ENCODE results near the gene CHEK2.
"Not testable (repeated sequence)": the region's sequence is repeated elsewhere in the genome, so short reads cannot be mapped to it uniquely, and the experiment has no call there.

The CHEK2 gene

DNA sequence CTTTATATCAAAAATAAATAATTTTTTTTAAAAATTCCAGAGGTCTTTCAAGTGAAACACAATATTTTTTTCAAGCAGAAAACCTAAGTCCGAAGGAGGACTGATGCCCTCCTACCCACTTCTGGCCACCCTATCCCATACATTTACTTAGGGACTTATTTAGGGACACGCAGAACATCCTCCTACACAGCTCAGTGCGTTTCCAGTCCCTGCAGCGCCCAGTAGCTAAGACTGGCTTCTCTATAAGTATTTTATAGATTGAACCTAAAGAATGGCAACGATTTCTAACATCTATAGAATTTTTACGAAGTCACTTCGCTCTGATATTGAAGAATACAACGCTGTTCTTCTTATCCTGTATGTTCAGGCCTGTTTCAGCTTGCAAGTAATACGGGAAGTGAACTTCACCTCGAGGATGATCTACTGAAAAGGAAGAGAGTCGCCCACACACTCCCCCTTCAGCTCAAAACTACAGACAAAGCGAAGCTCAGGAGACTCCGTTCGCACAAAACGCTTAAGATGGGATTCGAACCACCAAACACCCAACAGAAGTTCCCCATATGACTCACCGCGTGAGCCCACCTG is 328 bp downstream of the CHEK2 start:
- no peak for DNase-seq

DNA sequence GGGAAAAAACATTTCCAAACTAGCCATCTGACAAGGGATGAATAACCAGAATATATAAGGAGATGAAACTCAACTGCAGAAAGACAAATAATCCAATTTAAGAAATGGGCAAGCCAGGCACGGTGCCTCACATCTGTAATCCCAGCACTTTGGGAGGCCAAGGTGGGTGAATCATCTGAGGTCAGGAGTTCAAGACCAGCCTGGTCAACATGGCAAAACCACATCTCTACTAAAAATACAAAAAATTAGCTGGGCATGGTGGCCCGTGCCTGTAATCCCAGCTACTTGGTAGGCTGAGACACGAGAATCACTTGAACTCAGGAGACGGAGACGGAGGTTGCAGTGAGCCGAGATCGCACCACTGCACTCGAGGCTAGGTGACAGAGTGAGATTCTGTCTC is 2.7 kb downstream of the CHEK2 start:
- DNase-seq = not testable (repeated sequence)

DNA sequence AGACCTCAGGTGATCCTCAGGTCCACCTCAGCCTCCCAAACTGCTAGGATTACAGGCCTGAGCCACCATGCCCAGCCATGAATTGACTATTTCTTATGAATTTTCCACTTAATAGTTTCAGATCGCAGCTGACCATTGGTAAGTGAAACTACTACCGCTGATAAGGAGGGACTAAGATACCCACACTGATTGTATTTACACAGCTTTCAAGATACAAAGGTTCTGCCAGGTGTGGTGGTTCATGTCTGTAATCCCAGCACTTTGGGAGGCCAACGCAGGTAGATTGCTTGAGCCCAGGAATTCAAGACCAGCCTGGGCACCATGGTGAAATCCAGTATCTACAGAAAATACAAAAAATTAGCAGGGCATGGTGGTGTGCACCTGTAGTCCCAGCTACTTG is 3.9 kb downstream of the CHEK2 start:
- DNase-seq = no peak

DNA sequence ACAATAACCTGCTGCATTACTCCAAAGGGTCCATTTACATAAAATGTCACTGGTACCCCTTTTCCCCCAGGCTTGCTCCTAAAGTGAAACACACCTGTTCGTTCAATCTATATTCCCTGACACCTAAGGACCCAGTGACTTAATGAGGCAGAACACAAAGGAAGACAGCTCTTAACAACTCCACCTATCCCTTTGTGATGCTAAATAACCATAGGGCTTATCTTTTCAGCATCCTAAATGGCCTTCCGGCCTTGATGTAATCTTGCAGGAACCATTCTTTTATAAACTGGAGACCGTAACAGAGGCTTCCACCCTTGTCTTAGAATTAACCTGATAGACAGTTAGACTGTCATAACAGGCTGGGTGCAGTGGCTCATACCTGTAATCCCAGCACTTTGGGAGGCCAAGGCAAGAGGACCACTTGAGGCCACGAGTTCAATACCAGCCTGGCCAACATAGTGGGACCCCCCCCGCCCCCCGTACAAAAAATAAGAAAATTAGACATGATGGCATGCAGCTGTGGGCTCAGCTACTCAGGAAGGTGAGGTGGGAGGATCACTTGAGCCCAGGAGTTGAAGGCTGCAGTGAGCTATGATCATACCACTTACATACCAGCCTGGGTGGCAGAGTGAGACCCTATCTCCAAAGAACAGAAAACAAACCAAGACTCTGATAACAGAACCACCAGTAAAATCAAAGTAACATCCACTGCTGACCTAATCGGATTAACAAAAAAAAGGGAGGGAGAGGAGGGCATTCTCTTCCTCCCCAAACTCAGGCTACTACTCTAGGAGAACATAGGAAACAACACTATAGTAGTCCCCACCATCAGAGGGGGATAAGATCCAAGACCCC is 5.1 kb downstream of the CHEK2 start:
- DNase-seq = no peak

DNA sequence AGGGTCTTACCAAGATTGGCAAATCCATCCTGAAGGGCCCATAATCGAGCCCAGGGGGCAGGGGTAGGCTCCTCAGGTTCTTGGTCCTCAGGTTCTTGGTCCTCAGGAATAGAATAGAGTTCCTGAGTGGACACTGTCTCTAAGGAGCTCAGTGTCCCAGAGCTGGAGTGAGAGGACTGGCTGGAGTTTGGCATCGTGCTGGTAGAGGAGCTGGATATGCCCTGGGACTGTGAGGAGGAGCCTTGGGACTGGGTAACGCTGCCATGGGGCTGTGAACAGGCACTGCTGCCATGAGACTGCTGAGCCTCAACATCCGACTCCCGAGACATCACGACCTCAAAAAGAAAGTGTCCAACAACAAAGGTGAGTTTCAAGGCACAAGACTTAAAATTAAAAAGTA is 7.2 kb downstream of the CHEK2 start:
- no peak for DNase-seq

DNA sequence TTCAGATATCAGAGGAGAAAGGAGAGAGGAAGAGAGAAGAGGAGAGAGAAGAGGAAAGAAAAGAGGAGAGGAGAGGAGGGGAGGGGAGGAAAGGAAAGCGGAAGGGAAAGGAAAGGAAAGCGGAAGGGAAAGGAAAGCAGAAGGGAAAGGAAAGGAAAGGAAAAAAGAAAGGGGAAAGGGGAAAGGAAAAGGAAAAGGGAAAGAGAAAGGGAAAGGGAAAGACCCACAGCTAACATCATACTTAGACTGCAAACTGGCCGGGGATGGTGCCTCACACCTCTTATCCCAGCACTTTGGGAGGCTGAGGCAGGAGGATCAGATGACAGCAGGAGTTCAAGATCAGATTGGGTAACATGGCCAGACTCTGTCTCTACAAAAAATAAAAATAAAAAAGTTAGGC is 11.4 kb downstream of the CHEK2 start:
- no peak for DNase-seq

DNA sequence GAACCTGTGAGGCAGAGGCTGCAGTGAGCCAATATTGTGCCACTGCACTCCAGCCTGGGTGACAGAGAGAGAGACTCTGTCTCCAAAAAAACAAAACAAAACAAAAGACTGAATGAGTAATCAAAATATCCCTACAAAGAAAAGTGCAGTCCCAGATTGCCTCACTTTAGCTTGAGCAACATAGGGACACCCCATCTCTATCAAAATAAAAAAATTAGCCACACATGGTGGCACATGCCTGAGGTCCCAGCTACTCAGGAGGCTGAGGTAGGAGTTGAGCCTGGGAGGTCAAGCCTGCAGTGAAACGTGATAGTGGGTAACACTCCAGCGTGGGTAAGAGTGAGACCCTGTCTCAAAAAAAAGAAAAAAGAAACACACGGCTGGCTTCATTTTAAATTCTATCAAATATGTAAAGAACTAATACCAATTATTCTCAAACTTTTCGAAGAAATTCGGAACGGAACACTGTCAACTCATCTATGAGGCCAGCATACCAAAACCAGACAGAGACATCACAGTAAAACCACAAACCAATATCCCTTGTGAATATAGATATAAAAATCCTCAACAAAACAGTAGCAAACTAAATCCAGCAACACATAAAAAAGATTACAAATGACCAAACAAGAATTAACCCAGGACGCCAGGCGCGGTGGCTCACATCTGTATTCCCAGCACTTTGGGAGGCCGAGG is 12.9 kb downstream of the CHEK2 start:
- no peak for DNase-seq

DNA sequence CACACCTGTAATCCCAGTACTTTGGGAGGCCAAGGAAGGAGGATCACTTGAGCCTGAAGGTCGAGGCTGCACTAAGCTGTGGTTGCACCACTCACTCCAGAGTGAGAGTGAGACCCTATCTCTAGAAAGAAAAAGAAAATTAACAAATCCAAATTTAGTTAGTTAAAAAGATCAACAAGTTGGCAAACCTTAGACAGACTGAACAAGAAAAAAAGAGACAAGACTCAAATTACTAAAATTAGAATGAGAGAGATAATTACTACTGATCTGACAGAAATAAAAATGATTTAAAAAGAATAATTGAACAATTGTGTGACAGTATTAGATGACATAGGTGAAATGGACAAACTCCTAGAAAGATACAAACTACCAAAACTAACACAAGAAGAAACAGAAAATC is 13.6 kb downstream of the CHEK2 start:
- no peak for DNase-seq

DNA sequence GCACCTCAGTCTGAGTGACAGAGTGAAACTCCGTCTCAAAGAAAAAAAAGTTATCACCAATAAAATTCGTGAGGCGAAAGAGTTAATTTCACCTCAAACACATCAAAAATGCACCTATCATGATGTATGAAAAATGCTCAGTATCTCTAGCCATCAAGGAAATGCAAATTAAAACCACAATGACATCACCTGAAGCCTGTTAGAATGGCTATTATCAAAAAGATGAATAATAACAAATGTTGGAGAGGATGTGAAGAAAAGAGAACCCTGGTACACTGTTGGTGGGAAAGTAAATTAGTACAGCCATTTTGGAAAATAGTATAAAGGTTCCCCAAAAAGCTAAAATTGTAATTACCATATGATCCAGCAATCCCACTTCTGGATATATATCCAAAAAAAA is 23.6 kb downstream of the CHEK2 start:
- DNase-seq = no peak

DNA sequence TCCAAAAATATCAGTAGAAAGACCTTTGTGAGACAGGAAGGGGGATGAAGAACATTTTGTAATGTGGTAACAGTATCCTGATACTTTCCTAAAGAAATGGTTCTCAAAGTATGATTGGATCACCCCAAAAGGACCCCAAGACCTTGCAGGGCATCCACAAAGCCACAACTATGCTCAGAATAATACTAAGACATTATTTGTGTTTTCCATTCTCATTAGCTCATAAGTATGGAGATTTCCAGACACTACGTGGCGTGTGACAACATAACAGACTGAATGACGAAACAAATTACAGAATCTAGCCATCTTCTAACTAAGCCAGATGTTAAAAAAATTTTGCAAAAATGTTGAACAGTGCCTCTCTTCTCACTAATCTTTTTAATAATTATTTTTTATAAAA is 24.9 kb downstream of the CHEK2 start:
- no peak for DNase-seq

DNA sequence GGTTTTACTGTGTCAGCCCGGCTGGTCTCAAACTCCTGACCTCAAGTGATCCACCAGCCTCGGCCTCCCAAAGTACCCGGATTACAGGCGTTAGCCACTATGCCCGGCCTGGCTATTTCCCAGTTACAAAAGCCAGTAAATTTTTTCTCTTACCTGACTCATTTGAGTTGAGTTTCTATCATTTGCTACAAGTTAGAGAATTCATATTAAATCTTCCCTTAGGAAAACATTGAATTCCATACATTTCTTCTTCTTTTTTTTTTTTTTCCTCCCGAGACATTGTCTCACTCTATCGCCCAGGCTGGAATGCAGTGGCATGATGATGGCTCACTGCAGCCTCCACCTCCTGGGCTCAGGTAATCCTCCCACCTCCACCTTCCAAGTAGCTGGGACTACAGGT is 26.0 kb downstream of the CHEK2 start:
- no peak for DNase-seq

DNA sequence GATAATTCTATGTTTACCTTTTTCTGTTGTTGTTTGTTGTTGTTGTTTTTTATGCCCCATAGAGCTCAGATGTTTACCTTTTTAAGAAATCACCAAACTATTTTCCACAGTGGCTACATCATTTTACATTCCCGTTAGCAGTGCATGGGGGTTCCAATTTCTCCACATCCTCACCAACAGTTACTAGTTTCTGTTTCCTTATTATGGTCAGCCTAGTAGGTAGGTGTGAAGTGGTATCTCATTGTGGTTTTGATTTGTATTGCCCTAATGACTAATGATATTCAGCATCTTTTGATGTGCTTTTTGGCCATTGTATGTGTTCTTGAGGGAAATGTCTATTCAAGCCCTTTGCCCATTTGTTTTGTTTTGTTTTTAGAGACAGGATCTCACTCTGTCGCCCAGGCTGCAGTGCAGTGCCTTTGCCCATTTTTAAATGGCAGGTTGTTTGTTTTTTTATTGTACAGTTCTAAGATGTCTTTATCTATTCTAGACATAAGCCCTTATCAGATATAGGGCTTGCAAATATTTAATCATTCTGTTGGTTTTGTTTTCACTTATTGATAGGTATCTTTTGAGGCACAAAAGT is 27.5 kb downstream of the CHEK2 start:
- DNase-seq = no peak

DNA sequence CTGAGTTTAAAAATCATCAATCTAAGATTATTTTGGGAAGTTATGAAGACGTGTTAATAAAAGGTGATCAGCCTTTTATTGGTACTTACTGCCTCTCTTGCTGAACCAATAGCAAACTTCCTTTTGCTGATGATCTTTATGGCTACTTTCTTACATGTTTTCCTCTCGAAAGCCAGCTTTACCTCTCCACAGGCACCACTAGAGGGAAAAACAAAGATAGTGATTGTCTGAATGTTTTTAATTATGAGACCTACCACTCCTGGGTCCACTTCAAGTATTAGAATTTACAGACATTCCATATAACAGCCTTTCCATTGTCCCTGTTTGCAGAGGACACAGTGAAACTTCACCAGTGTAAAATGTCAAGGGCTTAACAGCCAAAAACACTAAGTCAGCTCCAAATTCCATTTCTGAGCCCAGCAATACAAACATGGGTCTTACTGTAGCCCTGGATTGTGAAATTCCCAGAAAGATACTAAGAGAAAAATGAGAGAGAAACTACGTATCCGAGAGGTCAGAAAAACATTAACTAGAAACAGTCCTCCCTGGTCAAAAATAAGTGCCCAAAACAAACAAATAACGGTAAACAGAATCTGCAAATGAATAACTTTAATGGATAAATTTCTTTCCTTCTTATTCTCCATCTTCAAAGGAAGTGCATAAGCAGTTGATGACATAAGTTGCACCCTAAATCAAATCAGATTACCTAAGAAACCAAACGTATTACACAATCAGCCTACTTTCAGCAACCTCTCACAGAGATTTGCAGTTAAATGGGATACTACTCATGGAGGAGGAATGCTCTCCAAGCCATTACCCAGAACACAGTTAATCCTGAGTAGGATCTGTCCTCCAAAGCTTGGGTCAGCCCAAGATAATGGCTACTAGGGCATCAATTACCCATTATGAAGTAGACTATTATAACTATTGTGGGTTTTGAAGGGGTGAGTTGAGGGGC is 29.5 kb downstream of the CHEK2 start:
- DNase-seq = no peak

DNA sequence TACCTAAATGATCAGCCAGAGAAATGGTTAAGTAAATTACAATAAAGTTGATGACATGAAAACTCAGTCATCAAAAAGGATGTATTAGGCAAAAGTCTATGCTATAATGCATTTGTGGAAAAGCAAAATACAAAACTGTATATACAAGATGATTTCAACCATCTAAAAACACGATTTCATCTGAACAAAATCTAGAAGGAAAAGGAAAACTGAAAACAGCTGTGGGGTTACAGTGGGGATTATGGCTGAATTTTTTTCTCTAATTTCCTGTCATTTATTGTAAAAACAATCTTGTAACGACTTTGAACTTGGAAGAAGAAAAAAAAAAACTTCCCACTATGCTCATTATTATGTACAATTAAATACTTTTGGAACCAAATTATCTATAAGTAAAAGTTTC is 30.3 kb downstream of the CHEK2 start:
- DNase-seq = no peak

DNA sequence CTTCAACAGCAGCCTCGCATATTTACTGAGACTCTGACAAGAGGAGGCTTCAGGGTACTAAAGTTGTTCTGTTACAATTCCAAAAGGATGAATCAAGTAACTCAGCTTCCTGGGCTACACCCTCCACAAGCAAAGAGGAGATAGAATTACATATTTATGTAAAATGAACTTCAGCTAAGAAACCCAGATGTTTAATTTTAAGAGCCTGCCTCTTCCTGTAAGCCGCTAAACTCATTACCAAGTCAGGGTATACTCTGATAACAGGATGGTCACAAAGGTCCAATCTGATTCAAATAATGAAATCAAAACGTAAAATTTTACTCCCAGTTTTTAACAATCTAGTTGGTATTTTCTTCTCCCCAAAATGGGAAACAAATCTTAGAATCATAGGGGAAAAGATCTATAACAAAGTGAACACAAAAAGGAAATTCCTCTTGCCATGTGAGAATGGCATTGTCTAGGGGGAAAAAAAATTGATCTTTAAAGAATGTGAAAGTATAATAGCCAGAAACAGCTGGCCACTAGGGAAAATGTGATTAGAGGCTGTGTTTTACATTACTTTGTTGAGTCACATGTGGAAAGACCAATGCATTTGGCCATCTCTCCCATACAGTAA is 30.9 kb downstream of the CHEK2 start:
- DNase-seq = peak; percentile 58

DNA sequence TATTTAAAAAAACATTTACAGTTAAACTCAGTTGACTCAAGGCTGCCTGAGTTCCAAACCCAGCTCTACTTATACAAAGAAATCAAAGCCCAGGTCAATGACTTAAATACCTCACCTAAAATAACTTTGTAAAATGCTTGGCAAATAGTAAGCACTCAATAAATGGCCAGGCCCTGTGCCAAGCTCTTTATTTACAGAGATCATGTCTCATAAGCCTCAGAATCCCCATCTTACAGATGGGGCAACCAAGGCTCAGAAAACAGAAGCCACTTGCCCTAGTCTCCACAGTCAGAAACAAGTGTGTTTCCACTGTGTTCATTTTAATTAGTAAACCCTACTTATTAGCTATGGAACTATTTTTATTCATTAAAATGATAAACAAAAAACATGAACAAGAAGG is 31.5 kb downstream of the CHEK2 start:
- DNase-seq = no peak

DNA sequence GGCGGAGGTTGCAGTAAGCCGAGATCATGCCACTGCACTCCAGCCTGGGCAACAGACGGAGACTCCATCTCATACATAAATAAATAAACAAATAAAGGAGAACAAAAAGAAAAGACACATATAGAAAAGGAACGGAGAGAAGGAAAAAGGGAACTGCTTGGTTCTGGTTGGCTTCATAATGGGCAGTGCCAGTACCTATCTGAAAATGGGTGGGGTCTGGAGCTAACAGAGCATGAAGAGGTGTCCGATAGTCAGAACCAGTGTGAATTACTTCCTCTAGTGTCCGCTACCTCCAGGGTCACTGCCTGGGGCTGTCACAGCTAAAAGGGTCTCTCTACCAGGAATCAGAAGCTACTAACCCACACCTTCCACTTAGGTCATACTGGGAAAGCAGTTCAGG is 34.8 kb downstream of the CHEK2 start:
- DNase-seq = no peak

DNA sequence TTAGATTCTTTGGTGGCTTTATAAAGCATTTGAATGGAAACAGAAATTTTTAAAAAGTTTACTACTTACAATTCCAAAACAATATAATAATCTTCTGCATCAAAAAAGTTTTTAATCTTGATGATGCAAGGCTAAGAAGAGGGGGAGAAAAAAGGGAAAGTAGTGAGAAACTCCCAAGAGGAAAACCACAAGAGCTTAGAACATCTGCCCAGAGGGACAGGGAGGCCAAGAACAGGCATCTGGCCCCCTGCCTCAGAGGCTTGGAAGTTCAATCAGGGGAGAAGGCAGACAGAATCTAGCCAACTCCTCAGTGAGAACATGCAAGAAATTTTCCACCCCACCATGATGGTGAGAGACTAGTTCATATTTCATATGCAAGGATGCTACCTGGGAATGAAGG is 38.2 kb downstream of the CHEK2 start:
- DNase-seq = no peak

DNA sequence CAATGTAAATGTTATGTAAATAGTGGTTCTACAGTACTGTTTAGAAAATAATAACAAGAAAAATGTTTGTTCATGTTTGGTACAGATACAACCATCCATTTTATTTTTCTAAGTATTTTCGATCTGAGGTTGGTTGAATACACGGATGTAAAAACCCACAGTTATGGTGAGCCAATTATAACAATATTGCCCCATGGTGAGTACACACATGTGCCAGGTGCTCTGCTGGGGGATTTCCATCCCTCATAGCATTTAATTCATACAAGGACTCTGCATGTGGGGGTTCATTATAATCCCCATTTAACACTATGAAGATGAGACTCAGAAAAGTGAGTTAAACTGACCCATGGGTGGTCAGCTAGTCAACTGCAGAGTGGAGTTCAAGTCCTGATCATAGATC is 38.7 kb downstream of the CHEK2 start:
- DNase-seq = no peak

DNA sequence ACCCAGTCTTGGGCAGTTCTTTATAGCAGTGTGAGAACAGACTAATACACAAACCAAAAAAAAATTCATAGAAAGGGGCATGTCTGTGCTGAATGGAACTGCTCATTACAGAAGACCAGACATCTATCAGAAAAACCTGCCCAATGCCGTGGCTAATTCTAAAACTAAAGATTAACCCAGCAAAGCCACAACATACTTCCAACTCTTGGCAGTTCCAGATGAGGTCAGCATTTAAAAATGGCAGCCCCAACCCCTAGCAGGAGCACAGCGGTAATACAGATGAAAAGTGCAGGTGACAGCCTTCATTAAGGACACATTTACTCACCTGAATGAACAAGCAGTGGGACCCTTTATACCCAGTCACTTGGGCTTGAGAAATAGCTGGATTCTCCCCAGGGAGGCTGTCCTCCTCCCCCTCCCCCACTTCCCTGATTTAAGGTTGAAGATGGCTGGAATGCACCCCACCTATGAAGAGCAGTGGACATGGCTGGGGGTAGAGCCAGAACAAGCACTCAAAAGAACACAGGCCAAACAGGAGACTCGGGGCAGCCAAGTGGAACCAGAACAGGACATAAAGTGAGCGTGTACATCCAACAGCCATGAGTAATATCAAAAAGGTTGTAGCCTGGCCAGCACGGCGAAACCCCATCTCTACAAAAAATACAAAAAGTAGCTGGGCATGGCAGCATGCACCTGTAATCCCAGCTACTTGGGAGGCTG is 48.4 kb downstream of the CHEK2 start:
- DNase-seq = not testable (repeated sequence)

DNA sequence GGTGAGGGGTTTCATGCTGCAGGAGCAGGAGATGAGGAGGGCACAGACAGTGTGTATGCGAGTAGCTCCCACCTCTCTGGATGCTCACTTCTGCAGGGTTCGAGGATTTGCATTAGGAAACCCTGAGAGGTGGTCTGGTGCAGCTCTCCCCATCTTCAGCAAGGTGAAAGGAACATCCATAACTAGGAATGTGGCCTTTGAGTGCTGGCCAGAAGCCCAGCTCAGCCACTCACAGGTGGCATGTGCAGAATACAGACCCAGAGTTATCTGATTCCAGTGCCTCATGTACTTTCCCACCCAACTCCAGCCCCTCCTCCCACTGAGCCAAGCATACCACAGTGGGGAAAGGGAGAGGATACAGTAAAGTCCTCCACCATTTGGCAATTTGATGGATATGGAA is 51.8 kb downstream of the CHEK2 start:
- DNase-seq = not testable (repeated sequence)
